ENCODE data around the gene L3MBTL1.
A peak's percentile ranks its signal among the peaks of the same experiment; 100 is the strongest.

L3MBTL1 gene

GRCh38 chr20:43536041-43536816, 28.7 kb downstream of the L3MBTL1 start:
- DNase-seq: no peak

- no peak for DNase-seq
Measured at GRCh38 chr20:43536817-43537440, 29.4 kb downstream of the L3MBTL1 start.

GRCh38 chr20:43537921-43538877, 30.7 kb downstream of the L3MBTL1 start:
- peak; percentile 25 to 39 for DNase-seq

GRCh38 chr20:43538878-43539700, 31.6 kb downstream of the L3MBTL1 start:
- no peak for DNase-seq

GRCh38 chr20:43539975-43540672, 32.6 kb downstream of the L3MBTL1 start:
- DNase-seq: no peak

GRCh38 chr20:43540673-43541060, 33.2 kb downstream of the L3MBTL1 start:
- DNase-seq: no peak

- no peak for DNase-seq
Measured at GRCh38 chr20:43541214-43541613, 33.7 kb downstream of the L3MBTL1 start.

- no peak for DNase-seq
Measured at GRCh38 chr20:43542161-43542560, 34.7 kb downstream of the L3MBTL1 start.

- no peak for DNase-seq
Measured at GRCh38 chr20:43542674-43543073, 35.2 kb downstream of the L3MBTL1 start.

- no peak for DNase-seq
Measured at GRCh38 chr20:43543138-43543537, 35.6 kb downstream of the L3MBTL1 start.

- no peak for DNase-seq
Measured at GRCh38 chr20:43544501-43544900, 37.0 kb downstream of the L3MBTL1 start.

GRCh38 chr20:43545837-43546578, 38.5 kb downstream of the L3MBTL1 start:
- no peak for DNase-seq

- no peak for DNase-seq
Measured at GRCh38 chr20:43548273-43548880, 40.9 kb downstream of the L3MBTL1 start.

- no peak for DNase-seq
Measured at GRCh38 chr20:43549416-43550065, 42.0 kb downstream of the L3MBTL1 start.

- DNase-seq: no peak
Measured at GRCh38 chr20:43550456-43550855, 43.0 kb downstream of the L3MBTL1 start.

GRCh38 chr20:43554369-43554768, 46.9 kb downstream of the L3MBTL1 start:
- no peak for DNase-seq

GRCh38 chr20:43558412-43559146, 51.1 kb downstream of the L3MBTL1 start, which contains the start of gene SGK2:
Gene SGK2 (plus strand): TSS chr20:43559027. CDS start chr20:43566496, 7,469 bp downstream.
- no peak for DNase-seq

GRCh38 chr20:43559147-43559987, 51.9 kb downstream of the L3MBTL1 start:
- no peak for DNase-seq

Data from CD4-positive, alpha-beta T cell treated with Interleukin-4 for 1 hour (primary cell).